Measurements from ENCODE around the gene ZER1. TPM values are rescaled to one million over a fixed set of nuclear protein-coding genes. Genes with fewer than 3 reads are reported as not detected.
A peak's percentile ranks its signal among the peaks of the same experiment; 100 is the strongest.
"Not testable (repeated sequence)": the region's sequence is repeated elsewhere in the genome, so short reads cannot be mapped to it uniquely, and the experiment has no call there.

The ZER1 gene
- polyA plus RNA-seq (2014; cell fraction: cytosol; rRNA removed): 14.9 and 22.3 TPM in 2 replicates
- polyA plus RNA-seq (2014; cell fraction: nucleus; rRNA removed): 16.7 and 18.1 TPM in 2 replicates

DNA sequence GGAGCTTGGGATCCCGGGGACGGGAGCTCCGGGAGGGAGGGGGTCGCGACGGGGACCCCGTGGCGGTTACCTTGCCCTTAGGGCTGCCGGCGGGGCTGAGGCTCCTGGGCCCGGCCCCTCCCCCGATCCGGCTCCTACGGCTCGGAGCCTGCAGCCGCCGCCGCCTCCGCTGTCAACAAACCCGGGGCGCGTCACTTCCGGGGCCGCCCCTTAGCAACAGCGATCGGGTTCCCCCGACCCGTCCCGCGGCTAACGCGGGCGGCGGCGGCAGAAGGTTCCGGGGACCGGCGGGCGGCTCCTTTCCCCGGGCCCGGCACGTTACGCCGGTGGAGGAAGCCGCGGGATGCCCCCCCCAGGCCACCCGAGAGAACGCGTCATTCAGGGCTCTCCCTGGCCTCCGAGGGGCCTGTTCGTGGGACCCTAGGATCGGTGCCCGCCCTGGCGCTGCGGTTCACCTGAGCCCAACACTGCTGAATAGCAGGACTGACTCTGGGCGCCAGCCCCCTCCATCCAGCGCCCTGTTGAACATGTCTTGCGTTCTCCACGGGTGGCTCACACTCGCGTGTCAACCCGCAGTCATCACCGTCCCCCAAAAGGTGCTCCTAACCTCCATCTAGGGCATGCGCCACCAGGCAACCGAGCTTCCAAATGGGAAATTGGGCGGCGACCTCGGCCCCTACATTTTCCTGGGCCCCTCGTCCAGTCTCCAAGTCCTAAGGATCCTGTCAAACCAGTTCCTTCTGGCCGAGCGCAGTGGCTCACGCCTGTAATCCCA is at the start of gene ZER1:
TSS of gene ZER1 (minus strand) at position 183 of the 775 bp plus-strand sequence. CDS start 16,362 bp downstream, outside the sequence.
- peak; percentile 85 for DNase-seq (ENCODE audit: low spot score)

DNA sequence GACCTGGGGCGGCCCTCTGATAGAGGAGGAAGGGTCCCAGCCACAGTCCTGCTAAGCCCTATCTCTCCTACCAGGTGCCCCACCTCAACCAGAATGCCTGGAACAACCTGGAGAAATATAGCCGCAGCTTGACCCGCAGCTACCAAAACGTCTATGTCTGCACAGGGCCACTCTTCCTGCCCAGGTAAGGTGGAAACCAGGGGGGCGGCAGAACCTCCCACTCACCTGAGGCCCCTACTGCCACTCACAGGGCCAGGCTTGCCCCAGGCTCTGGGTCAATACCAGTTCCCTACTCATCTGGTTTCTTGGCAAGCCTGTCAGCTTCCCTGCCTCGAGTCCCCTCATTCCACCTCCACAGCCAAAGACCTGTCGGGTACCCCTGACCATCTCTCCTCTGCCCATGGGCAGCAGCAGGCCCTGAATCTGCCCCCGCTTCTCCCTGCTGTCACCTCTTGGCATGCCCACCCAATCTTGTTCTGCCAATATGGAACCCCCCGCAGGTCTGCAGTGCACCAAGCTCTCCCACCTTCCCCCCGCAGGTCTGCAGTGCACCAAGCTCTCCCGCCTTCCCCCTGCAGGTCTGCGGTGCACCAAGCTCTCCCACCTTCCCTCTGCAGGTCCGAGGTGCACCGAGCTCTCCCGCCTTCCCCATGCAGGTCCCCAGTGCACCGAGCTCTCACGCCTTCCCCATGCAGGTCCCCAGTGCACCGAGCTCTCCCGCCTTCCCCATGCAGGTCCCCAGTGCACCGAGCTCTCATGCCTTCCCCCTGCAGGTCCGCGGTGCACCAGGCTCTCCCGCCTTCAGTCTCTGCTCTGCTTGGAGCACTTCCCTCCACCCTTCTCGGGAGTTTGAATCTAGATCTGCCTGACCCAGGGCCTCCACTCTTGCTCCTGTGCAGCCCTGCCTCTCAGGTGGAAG is 49.2 kb upstream of the ZER1 start:
- DNase-seq (ENCODE audit: low spot score): no peak

- DNase-seq (ENCODE audit: low spot score): peak; percentile 93
Measured at GRCh38 chr9:128819716-128820664, 48.3 kb upstream of the ZER1 start.

DNA sequence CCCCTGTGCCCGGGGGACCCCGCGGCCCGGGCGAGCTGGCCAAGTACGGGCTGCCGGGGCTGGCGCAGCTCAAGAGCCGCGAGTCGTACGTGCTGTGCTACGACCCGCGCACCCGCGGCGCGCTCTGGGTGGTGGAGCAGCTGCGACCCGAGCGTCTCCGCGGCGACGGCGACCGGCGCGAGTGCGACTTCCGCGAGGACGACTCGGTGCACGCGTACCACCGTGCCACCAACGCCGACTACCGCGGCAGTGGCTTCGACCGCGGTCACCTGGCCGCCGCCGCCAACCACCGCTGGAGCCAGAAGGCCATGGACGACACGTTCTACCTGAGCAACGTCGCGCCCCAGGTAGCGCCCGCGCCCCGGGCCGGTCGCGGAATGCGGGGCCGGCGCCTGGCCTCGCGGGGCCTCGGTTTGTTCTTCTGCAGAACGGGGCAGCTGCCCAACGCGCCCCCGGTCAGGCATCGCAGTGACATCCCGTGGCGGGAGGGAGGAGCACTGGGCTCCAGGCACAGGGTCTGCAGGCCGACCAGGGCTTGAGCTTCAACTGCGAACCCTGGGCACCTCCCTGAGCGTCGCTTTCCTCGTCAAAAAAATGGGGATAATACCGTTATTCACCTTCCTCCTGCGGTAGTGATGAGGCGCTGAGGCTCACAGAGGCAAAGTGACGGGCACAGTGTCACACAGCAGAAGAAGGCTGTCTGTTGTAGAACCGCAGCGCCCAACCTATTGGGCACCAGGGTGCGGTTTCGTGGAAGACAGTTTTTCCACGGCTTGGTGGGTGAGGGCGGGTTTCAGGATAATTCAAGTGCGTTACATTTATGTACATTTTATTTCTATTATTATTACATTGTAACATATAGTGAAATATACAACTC is 47.4 kb upstream of the ZER1 start:
- DNase-seq (ENCODE audit: low spot score): no peak

- peak; percentile 99 for DNase-seq (ENCODE audit: low spot score)
Measured at GRCh38 chr9:128818099-128818838, 46.5 kb upstream of the ZER1 start, which contains the start of gene ENDOG. ENDOG (plus strand) TSS chr9:128818500; CDS start chr9:128818685, 185 bp downstream.

DNA sequence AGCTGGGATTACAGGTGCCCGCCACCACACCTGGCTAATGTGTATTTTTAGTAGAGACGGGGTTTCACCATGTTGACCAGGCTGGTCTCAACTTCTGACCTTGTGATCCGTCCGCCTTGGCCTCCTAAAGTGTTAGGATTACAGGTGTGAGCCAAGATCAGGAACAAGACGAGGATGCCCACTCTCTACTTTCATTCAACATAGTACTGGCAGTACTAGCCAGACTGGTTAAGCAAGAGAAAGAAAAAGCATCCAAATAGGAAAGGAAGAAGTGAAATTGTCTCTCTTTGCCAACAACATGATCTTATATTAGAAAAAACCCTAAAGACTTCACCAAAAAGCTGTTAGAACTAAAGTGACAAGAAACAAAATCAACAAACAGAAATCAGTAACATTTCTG is 39.1 kb upstream of the ZER1 start:
- DNase-seq (ENCODE audit: low spot score): no peak

DNA sequence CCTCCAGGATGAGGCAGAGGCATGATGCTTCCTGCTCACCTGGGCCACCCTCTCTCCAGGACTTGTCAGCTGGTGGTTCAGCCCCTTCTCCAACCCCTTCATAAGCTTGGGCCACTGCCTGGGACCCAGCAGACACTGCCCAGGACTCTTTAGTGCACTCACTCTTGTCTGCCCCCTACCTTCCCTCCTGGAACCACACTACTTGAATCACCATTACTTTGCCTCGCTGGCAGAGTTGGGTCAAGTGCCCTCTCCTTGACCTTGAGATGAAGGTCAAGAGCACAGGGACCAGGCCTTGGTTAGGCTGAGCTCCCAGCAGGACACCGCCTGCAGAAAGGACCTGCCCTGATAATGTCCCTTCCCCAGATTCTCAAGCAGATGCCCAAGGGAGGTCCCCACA is 38.1 kb upstream of the ZER1 start:
- no peak for DNase-seq (ENCODE audit: low spot score)

- DNase-seq (ENCODE audit: low spot score): no peak
Measured at GRCh38 chr9:128809036-128809599, 37.4 kb upstream of the ZER1 start.

DNA sequence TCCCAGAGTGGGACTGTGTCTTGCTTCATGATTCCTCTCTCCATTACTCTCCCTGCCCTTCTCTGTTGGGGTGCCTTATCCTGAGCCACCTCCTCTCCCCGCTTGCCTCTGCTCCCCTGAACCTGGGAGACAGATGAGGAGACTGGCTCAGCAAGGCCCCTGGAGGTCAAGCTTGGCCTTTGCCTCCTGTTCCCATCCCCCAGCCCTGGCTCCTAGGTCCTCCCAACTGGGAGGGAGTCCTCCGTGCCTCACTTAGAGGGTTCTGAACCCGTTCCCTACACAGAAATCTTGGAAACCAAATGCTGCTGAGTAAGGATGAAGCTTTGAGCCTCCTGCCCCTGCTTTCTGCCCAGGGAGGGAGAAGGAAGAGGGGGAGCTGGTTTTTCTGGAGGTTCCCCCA is 36.8 kb upstream of the ZER1 start:
- DNase-seq (ENCODE audit: low spot score): no peak

GRCh38 chr9:128807827-128808226 is 36.1 kb upstream of the ZER1 start:
- DNase-seq (ENCODE audit: low spot score): no peak

GRCh38 chr9:128805661-128806060 is 33.9 kb upstream of the ZER1 start:
- no peak for DNase-seq (ENCODE audit: low spot score)

GRCh38 chr9:128802482-128802881 is 30.8 kb upstream of the ZER1 start:
- no peak for DNase-seq (ENCODE audit: low spot score)

- DNase-seq (ENCODE audit: low spot score): no peak
Measured at GRCh38 chr9:128800061-128800460, 28.3 kb upstream of the ZER1 start.

GRCh38 chr9:128798896-128799295 is 27.2 kb upstream of the ZER1 start:
- DNase-seq (ENCODE audit: low spot score): no peak

DNA sequence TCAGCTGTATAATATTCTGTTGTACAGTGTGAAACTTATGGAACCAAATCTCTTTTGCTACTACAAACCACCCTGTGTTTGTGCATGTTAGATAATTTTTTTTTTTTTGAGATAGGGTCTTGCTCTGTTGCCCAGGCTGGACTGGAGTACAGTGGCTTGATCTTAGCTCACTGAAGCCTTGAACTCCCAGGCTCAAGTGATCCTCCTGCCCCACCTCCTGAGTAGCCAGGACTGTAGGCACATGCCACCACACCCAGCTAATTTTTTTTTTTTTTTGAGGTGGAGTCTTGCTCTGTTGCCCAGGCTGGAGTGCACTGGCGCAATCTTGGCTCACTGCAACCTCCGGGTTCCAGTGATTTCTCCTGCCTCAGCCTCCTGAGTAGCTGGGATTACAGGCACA is 23.2 kb upstream of the ZER1 start:
- DNase-seq (ENCODE audit: low spot score): not testable (repeated sequence)

- no peak for DNase-seq (ENCODE audit: low spot score)
Measured at GRCh38 chr9:128792978-128793686, 21.4 kb upstream of the ZER1 start.

DNA sequence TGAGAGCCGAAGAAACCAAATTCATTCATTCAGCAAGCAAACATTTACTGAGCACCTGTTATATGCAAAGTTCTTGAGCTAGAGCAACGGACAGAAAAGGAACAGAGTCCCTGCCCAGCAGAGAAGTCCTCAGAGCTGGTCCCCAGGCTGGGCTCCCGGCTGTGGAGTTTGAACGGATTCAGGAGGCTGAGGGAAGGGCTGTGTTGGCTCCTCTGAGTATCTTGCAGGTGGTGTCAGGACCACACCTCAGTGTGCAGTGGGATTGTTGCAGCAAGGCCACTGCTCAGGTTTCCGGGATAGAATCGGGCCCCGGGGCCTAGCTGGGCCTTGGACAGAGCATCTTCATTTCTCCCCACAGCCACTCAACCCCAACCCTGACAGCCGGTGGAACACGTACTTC is 20.4 kb upstream of the ZER1 start:
- DNase-seq (ENCODE audit: low spot score): no peak

DNA sequence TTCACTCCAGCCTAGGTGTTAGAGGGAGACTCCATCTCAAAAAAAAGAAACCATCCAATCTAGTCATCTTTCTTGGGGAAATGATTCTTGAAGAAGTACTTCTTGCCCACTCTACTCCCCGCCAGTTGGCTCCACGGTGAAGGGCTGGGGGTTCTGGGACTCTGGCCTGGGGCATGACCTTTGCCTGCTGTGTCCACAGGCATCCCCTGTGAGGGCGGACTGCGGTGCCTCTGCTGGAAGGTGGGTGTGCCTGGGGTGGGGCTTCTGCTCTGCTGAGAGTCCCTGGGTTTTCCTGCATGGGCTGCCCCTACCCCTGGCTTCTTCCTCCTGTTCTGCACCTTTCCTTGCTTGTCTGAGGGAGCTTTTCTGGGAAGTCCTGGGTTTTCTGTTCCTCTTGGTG is 18.8 kb upstream of the ZER1 start:
- no peak for DNase-seq (ENCODE audit: low spot score)

All from SK-N-DZ (cell line).